ENCODE measurements around the gene CASKIN2. TPM values are rescaled to one million over a fixed set of nuclear protein-coding genes. Genes with fewer than 3 reads are reported as not detected.

The CASKIN2 gene
- total and polyA plus RNA-seq, 10 of the 15 experiments (the other 5 are each of a cell fraction or from before 2014, with no cell fraction given): 0.02 to 2.7 (median 0.44) TPM; not detected in 1

- no peak for TF ChIP-seq SREBF2 (IDR thresholded peaks at IDR 0.05; ENCODE audit: low read length)
- TF ChIP-seq IRF4 (IDR thresholded peaks at IDR 0.05; ENCODE audit: low read depth, low read length): no peak
- no peak for TF ChIP-seq CBX3 (IDR thresholded peaks at IDR 0.05; ENCODE audit: borderline replicate concordance, low read depth)
- TF ChIP-seq, protein P1, sequence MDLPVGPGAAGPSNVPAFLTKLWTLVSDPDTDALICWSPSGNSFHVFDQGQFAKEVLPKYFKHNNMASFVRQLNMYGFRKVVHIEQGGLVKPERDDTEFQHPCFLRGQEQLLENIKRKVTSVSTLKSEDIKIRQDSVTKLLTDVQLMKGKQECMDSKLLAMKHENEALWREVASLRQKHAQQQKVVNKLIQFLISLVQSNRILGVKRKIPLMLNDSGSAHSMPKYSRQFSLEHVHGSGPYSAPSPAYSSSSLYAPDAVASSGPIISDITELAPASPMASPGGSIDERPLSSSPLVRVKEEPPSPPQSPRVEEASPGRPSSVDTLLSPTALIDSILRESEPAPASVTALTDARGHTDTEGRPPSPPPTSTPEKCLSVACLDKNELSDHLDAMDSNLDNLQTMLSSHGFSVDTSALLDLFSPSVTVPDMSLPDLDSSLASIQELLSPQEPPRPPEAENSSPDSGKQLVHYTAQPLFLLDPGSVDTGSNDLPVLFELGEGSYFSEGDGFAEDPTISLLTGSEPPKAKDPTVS (IDR thresholded peaks at IDR 0.05; ENCODE audit: low read depth, low read length): no peak
- TF ChIP-seq RBBP5 (conservative IDR thresholded peaks at IDR 0.05): no peak
- TF ChIP-seq, protein P2, sequence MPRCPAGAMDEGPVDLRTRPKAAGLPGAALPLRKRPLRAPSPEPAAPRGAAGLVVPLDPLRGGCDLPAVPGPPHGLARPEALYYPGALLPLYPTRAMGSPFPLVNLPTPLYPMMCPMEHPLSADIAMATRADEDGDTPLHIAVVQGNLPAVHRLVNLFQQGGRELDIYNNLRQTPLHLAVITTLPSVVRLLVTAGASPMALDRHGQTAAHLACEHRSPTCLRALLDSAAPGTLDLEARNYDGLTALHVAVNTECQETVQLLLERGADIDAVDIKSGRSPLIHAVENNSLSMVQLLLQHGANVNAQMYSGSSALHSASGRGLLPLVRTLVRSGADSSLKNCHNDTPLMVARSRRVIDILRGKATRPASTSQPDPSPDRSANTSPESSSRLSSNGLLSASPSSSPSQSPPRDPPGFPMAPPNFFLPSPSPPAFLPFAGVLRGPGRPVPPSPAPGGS (IDR thresholded peaks at IDR 0.05; ENCODE audit: borderline replicate concordance, insufficient read depth, low read depth, low read length, poor library complexity, severe bottlenecking): no peak
- H3K4me2 ChIP-seq (ENCODE audit: control insufficient read depth, insufficient read depth): no peak overlapping the region
- no peaks in the 10 kb centered on the region for H3K9me3 ChIP-seq (replicated peaks; ENCODE audit: control insufficient read depth, insufficient read depth, low read length)
- no peaks in the 10 kb centered on the region for H3K27me3 ChIP-seq (replicated peaks in 1 of 2; ENCODE audit: control insufficient read depth in 2 of 2, insufficient read depth in 2 of 2, low read length in 1 of 2)
- H2AFZ ChIP-seq (ENCODE audit: control insufficient read depth, low read depth, low read length): no peak overlapping the region
- ATAC-seq: no peak
- intact Hi-C loops (cut with micrococcal nuclease; ENCODE audit: unreplicated experiment): no loop called here
- BruUV-seq (replicated peaks): no TSS peak
- POLR2A ChIA-PET: no interaction called here
- H3K9ac ChIP-seq (ENCODE audit: control insufficient read depth, insufficient read depth, low read length): no peak overlapping the region
- no peaks in the 10 kb centered on the region for H4K20me1 ChIP-seq (ENCODE audit: control insufficient read depth, insufficient read depth)
- H3K79me2 ChIP-seq (ENCODE audit: control insufficient read depth, insufficient read depth, low read length): no peaks in the 10 kb centered on the region
- no peak for DNase-seq (ENCODE audit: low read depth, low spot score)
- no peaks in the 10 kb centered on the region for H3K4me1 ChIP-seq (ENCODE audit: control insufficient read depth, insufficient read depth, low read length)
- H3K36me3 ChIP-seq (ENCODE audit: control insufficient read depth in 2 of 2, insufficient read depth in 2 of 2, low read length in 1 of 2): peaks cover 7 to 15% of the 10 kb centered on the region in 2 experiments; a peak in 3 of 4 replicates
- SMC1A ChIA-PET (ENCODE audit: uncharacterized antibody, unreplicated experiment): no interaction called here
- in situ Hi-C loops (cut with MboI): no loop called here
- 90% methylated on average over 23 of the region's 23 CpGs for WGBS (ENCODE audit: insufficient coverage, insufficient replicate concordance, low lambda C conversion rate, missing lambda C conversion rate)
- no peak for FAIRE-seq
- H3K27ac ChIP-seq (ENCODE audit: control insufficient read depth, insufficient read depth): no peak overlapping the region
- H3K4me3 ChIP-seq: no peak overlapping the region
- RAD21 ChIA-PET (ENCODE audit: unreplicated experiment): no interaction called here
- CTCF ChIA-PET: interaction anchor here (0.6 kb wide), 1 partner anchor 9 kb away, joined by 3 read pairs; no protein-coding TSS in a partner anchor
These were observed 21.7 kb downstream of the CASKIN2 start for GRCh38 chr17:75493476-75494129.

Data from GM12878 (cell line).